A204.1 (cell line): ENCODE results near the gene ANKRD63.

Experiments
- FAIRE-seq: peaks from 2 replicates; lab custom pipeline; 2012; peaks lifted over from hg19 to GRCh38; lab: Jason Lieb, UNC

Gene ANKRD63

GRCh38 chr15:40293905-40294895 lies 11.3 kb upstream of the ANKRD63 start:
- no peak for FAIRE-seq

- FAIRE-seq, result no peak
Measured at GRCh38 chr15:40293006-40293405, 10.1 kb upstream of the ANKRD63 start.

GRCh38 chr15:40292246-40292645 lies 9.4 kb upstream of the ANKRD63 start:
- no peak for FAIRE-seq

GRCh38 chr15:40290918-40291574 lies 8.2 kb upstream of the ANKRD63 start:
- FAIRE-seq, result no peak

- FAIRE-seq, result no peak
Measured at GRCh38 chr15:40290545-40290917, 7.7 kb upstream of the ANKRD63 start.

- no peak for FAIRE-seq
Measured at GRCh38 chr15:40289140-40289775, 6.4 kb upstream of the ANKRD63 start.

- FAIRE-seq, result no peak
Measured at GRCh38 chr15:40287968-40288367, 5.1 kb upstream of the ANKRD63 start.

GRCh38 chr15:40287505-40287904 lies 4.6 kb upstream of the ANKRD63 start:
- no peak for FAIRE-seq

- no peak for FAIRE-seq
Measured at GRCh38 chr15:40286794-40287193, 3.9 kb upstream of the ANKRD63 start.

GRCh38 chr15:40286061-40286532 lies 3.2 kb upstream of the ANKRD63 start:
- no peak for FAIRE-seq

GRCh38 chr15:40285554-40286011 lies 2.7 kb upstream of the ANKRD63 start:
- FAIRE-seq, result no peak

- no peak for FAIRE-seq
Measured at GRCh38 chr15:40285151-40285550, 2.3 kb upstream of the ANKRD63 start.

GRCh38 chr15:40283615-40284300 lies 894 bp upstream of the ANKRD63 start:
- FAIRE-seq, result no peak

GRCh38 chr15:40282147-40282868 lies 556 bp downstream of the ANKRD63 start:
- no peak for FAIRE-seq

GRCh38 chr15:40281801-40282146 lies 1.1 kb downstream of the ANKRD63 start:
- FAIRE-seq, result no peak

GRCh38 chr15:40281057-40281800 lies 1.6 kb downstream of the ANKRD63 start:
- no peak for FAIRE-seq

- no peak for FAIRE-seq
Measured at GRCh38 chr15:40280260-40281056, 2.4 kb downstream of the ANKRD63 start.

GRCh38 chr15:40279437-40280141 lies 3.3 kb downstream of the ANKRD63 start:
- FAIRE-seq, result no peak

GRCh38 chr15:40278026-40278425 lies 4.8 kb downstream of the ANKRD63 start:
- no peak for FAIRE-seq
